HepG2 (cell line): Measurements from ENCODE around the gene KIAA1191. TPM values are rescaled to one million over a fixed set of nuclear protein-coding genes. Genes with fewer than 3 reads are reported as not detected.

Source experiments
- ATAD3A ChIP-seq: sonication (generic); formaldehyde crosslinking; IDR thresholded peaks from 2 replicates; pipeline ENCODE4 v1.4.0; 2020; ENCODE audit warnings: missing genetic modification reagents
- CHD4 ChIP-seq: fragments of 200-600 bp; sonication (generic); IDR thresholded peaks from 2 replicates; pipeline ENCODE4 v1.7.0; 2017; ENCODE audit warnings: mild to moderate bottlenecking, low read length, borderline replicate concordance
- ELF1 ChIP-seq: sonication (generic); formaldehyde crosslinking; IDR thresholded peaks from 2 replicates; pipeline ENCODE4 v1.4.0; 2020; ENCODE audit warnings: missing genetic modification reagents
- IRF2 ChIP-seq: IDR thresholded peaks from 2 replicates; pipeline ENCODE4 v1.6.1; 2018; ENCODE audit warnings: missing genetic modification reagents, missing compliant biosample characterization
- MATR3 ChIP-seq: sonication (generic); formaldehyde crosslinking; IDR thresholded peaks from 2 replicates; pipeline ENCODE4 v1.4.0; 2020; ENCODE audit warnings: missing genetic modification reagents
- MTF1 ChIP-seq: sonication (generic); formaldehyde crosslinking; IDR thresholded peaks from 2 replicates; pipeline ENCODE4 v1.5.0; 2020; ENCODE audit warnings: missing genetic modification reagents
- RNF2 ChIP-seq: fragments of 450-650 bp; conservative IDR thresholded peaks from 2 replicates; pipeline ENCODE4 v1.6.1; 2016; ENCODE audit warnings: low read depth
- SALL2 ChIP-seq: sonication (generic); formaldehyde crosslinking; IDR thresholded peaks from 2 replicates; pipeline ENCODE4 v1.8.1; 2023; ENCODE audit warnings: mild to moderate bottlenecking, missing genetic modification reagents, inconsistent platforms
- SNRNP70 ChIP-seq: fragments of 200-400 bp; formaldehyde crosslinking; IDR thresholded peaks from 2 replicates; pipeline ENCODE4 v1.6.1; 2017; ENCODE audit warnings: mild to moderate bottlenecking, low read depth, low read length, moderate library complexity
- TEAD3 ChIP-seq: optimal IDR thresholded peaks from 2 replicates; pipeline ENCODE3; 2016; ENCODE audit warnings: borderline replicate concordance
- ZNF160 ChIP-seq: sonication (generic); formaldehyde crosslinking; IDR thresholded peaks from 2 replicates; pipeline ENCODE4 v1.8.0; 2022; ENCODE audit warnings: mild to moderate bottlenecking, inconsistent platforms, missing genetic modification reagents
- ZNF431 ChIP-seq: sonication (generic); formaldehyde crosslinking; IDR thresholded peaks from 2 replicates; pipeline ENCODE4 v1.9.0; 2022; ENCODE audit warnings: missing genetic modification reagents, low read depth, mild to moderate bottlenecking, borderline replicate concordance
- ZNF432 ChIP-seq: sonication (generic); formaldehyde crosslinking; IDR thresholded peaks from 2 replicates; pipeline ENCODE4 v1.5.0; 2020; ENCODE audit warnings: missing genetic modification reagents, mild to moderate bottlenecking, borderline replicate concordance
- ZNF570 ChIP-seq: sonication (generic); formaldehyde crosslinking; IDR thresholded peaks from 2 replicates; pipeline ENCODE4 v1.4.0; 2020; ENCODE audit warnings: mild to moderate bottlenecking, missing genetic modification reagents, borderline replicate concordance
- polyA plus RNA-seq, 8 experiments: library from polyadenylated mRNA; depleted of rRNA in 3 of 8; stranded (reverse) in 7 of 8; unstranded in 1 of 8; fragments of >200 nt; fragmentation: Illumina TruSeq in 4 of 8; extraction: Trizol in 4 of 8; gene quantifications; 2 replicates each; pipeline versions ENCODE4 v1.2.1 to v1.2.3, GENCODE V29; 2011 to 2016; ENCODE audit warnings: low read depth in 4 of 8, missing spikeins in 1 of 8, mixed read lengths in 1 of 8; ENCODE audit not compliant: insufficient read depth in 1 of 8
- total RNA-seq, 5 experiments: library from RNA; depleted of rRNA; stranded (reverse); fragments of >200 nt; fragmentation: Illumina TruSeq; extraction: Trizol; gene quantifications; 2 replicates each; pipeline ENCODE4 v1.2.3, GENCODE V29; 2016; ENCODE audit warnings: low read depth in 1 of 5
- TF ChIP-seq, protein P1 (sequence below), 2 experiments: sonication (generic) in 1 of 2; formaldehyde crosslinking in 1 of 2; IDR thresholded peaks; 2 replicates each; pipeline versions ENCODE4 v1.4.0 to v1.6.1; 2018 to 2020; ENCODE audit warnings: missing genetic modification reagents in 2 of 2, borderline replicate concordance in 1 of 2, low read depth in 1 of 2, mild to moderate bottlenecking in 1 of 2, missing biosample characterization in 1 of 2
- TF ChIP-seq, protein P2 (sequence below): conservative IDR thresholded peaks from 2 replicates; pipeline ENCODE4 v1.6.1; 2018; ENCODE audit warnings: missing genetic modification reagents
- TF ChIP-seq, protein P3 (sequence below): IDR thresholded peaks from 2 replicates; pipeline ENCODE4 v1.6.1; 2016
- TF ChIP-seq, protein P4 (sequence below): sonication (generic); formaldehyde crosslinking; IDR thresholded peaks from 2 replicates; pipeline ENCODE4 v1.4.0; 2020; ENCODE audit warnings: missing genetic modification reagents
- TF ChIP-seq, protein P5 (sequence below): sonication (generic); formaldehyde crosslinking; IDR thresholded peaks from 2 replicates; pipeline ENCODE4 v1.4.0; 2020; ENCODE audit warnings: mild to moderate bottlenecking, missing genetic modification reagents

Gene KIAA1191
- total and polyA plus RNA-seq, 2 of the 13 experiments (the other 11 are each of a cell fraction or from before 2014, with no cell fraction given): 63.6 to 103 TPM

DNA sequence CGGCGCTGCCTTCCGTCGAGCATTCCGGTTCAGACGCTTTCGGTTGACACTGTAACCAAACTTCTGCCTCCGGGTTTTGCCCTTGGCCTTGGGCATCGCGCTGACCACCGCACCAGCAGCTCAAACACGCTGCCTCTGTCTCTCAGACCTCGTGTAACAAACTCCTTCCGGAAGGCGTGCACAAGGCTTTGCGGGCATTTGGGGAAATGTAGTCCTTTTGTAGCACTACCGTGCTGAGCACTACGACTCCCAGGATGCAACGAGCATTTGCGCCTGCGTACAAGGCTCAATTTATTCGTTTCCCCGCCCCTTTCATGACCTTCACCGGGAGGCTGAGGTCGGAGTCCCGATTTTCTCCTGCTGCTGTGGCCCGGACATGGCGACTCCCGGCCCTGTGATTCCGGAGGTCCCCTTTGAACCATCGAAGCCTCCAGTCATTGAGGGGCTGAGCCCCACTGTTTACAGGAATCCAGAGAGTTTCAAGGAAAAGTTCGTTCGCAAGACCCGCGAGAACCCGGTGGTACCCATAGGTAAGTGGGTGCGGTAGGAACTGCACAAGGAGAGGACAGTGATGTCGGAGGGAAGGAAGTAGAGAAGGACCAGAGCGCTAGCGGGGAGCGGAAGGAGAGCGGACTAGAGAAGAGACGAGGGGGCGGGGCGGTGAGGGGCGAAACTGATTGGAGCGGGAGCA lies 27.0 kb upstream of the KIAA1191 start, which contains the start of the genes HIGD2A and NOP16 (continued):
- peak; percentile 85 for TF ChIP-seq ELF1
- TF ChIP-seq, protein P1, sequence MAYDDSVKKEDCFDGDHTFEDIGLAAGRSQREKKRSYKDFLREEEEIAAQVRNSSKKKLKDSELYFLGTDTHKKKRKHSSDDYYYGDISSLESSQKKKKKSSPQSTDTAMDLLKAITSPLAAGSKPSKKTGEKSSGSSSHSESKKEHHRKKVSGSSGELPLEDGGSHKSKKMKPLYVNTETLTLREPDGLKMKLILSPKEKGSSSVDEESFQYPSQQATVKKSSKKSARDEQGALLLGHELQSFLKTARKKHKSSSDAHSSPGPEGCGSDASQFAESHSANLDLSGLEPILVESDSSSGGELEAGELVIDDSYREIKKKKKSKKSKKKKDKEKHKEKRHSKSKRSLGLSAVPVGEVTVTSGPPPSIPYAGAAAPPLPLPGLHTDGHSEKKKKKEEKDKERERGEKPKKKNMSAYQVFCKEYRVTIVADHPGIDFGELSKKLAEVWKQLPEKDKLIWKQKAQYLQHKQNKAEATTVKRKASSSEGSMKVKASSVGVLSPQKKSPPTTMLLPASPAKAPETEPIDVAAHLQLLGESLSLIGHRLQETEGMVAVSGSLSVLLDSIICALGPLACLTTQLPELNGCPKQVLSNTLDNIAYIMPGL (CRISPR knock-in tag; IDR thresholded peaks at IDR 0.05; ENCODE audit: borderline replicate concordance in 1 of 2, low read depth in 1 of 2): peak; percentile 51 to 76
- peak; percentile 89 for TF ChIP-seq IRF2
- TF ChIP-seq, protein P2, sequence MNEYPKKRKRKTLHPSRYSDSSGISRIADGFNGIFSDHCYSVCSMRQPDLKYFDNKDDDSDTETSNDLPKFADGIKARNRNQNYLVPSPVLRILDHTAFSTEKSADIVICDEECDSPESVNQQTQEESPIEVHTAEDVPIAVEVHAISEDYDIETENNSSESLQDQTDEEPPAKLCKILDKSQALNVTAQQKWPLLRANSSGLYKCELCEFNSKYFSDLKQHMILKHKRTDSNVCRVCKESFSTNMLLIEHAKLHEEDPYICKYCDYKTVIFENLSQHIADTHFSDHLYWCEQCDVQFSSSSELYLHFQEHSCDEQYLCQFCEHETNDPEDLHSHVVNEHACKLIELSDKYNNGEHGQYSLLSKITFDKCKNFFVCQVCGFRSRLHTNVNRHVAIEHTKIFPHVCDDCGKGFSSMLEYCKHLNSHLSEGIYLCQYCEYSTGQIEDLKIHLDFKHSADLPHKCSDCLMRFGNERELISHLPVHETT: peak; percentile 79
- TF ChIP-seq ZNF431 (CRISPR knock-in tag): no peak
- TF ChIP-seq ZNF432 (CRISPR knock-in tag): no peak
- TF ChIP-seq TEAD3 (CRISPR knock-in tag): peak; percentile 45
- no peak for TF ChIP-seq ATAD3A (CRISPR knock-in tag)
- TF ChIP-seq ZNF570 (CRISPR knock-in tag): no peak
- TF ChIP-seq, protein P3, sequence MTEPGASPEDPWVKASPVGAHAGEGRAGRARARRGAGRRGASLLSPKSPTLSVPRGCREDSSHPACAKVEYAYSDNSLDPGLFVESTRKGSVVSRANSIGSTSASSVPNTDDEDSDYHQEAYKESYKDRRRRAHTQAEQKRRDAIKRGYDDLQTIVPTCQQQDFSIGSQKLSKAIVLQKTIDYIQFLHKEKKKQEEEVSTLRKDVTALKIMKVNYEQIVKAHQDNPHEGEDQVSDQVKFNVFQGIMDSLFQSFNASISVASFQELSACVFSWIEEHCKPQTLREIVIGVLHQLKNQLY: 0 out of 2 replicates have a peak, but pooled peaks have one; percentile 25
- TF ChIP-seq RNF2: peak; percentile 89
- no peak for TF ChIP-seq MTF1 (CRISPR knock-in tag)
- TF ChIP-seq, protein P4, sequence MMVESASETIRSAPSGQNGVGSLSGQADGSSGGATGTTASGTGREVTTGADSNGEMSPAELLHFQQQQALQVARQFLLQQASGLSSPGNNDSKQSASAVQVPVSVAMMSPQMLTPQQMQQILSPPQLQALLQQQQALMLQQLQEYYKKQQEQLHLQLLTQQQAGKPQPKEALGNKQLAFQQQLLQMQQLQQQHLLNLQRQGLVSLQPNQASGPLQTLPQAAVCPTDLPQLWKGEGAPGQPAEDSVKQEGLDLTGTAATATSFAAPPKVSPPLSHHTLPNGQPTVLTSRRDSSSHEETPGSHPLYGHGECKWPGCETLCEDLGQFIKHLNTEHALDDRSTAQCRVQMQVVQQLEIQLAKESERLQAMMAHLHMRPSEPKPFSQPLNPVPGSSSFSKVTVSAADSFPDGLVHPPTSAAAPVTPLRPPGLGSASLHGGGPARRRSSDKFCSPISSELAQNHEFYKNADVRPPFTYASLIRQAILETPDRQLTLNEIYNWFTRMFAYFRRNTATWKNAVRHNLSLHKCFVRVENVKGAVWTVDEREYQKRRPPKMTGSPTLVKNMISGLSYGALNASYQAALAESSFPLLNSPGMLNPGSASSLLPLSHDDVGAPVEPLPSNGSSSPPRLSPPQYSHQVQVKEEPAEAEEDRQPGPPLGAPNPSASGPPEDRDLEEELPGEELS (CRISPR knock-in tag): no peak
- TF ChIP-seq ZNF160: no peak; the same call in 1 of the 2 replicates
- no peak for TF ChIP-seq MATR3
- TF ChIP-seq SNRNP70: no peak
- TF ChIP-seq SALL2: peak; percentile 67; the same call in 1 of the 2 replicates
- TF ChIP-seq, protein P5, sequence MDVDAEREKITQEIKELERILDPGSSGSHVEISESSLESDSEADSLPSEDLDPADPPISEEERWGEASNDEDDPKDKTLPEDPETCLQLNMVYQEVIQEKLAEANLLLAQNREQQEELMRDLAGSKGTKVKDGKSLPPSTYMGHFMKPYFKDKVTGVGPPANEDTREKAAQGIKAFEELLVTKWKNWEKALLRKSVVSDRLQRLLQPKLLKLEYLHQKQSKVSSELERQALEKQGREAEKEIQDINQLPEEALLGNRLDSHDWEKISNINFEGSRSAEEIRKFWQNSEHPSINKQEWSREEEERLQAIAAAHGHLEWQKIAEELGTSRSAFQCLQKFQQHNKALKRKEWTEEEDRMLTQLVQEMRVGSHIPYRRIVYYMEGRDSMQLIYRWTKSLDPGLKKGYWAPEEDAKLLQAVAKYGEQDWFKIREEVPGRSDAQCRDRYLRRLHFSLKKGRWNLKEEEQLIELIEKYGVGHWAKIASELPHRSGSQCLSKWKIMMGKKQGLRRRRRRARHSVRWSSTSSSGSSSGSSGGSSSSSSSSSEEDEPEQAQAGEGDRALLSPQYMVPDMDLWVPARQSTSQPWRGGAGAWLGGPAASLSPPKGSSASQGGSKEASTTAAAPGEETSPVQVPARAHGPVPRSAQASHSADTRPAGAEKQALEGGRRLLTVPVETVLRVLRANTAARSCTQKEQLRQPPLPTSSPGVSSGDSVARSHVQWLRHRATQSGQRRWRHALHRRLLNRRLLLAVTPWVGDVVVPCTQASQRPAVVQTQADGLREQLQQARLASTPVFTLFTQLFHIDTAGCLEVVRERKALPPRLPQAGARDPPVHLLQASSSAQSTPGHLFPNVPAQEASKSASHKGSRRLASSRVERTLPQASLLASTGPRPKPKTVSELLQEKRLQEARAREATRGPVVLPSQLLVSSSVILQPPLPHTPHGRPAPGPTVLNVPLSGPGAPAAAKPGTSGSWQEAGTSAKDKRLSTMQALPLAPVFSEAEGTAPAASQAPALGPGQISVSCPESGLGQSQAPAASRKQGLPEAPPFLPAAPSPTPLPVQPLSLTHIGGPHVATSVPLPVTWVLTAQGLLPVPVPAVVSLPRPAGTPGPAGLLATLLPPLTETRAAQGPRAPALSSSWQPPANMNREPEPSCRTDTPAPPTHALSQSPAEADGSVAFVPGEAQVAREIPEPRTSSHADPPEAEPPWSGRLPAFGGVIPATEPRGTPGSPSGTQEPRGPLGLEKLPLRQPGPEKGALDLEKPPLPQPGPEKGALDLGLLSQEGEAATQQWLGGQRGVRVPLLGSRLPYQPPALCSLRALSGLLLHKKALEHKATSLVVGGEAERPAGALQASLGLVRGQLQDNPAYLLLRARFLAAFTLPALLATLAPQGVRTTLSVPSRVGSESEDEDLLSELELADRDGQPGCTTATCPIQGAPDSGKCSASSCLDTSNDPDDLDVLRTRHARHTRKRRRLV (CRISPR knock-in tag): no peak
- TF ChIP-seq CHD4: no peak
